GM23338 (cell line): ENCODE results near the gene CELA3A.
"Not testable (repeated sequence)": the region's sequence is repeated elsewhere in the genome, so short reads cannot be mapped to it uniquely, and the experiment has no call there.

Experiments
- CTCF ChIP-seq, 2 experiments: fragments of 200-600 bp in 1 of 2; sonication (generic) in 1 of 2; conservative IDR thresholded peaks; 2 replicates each; pipeline versions ENCODE4 v1.5.1 to v1.6.1; 2016 to 2017; ENCODE audit warnings: antibody characterized with exemption in 2 of 2, low read depth in 2 of 2, mild to moderate bottlenecking in 2 of 2, moderate library complexity in 1 of 2
- JUNB ChIP-seq: IDR thresholded peaks from one replicate; pipeline ENCODE4 v1.6.1; 2016; ENCODE audit warnings: antibody characterized with exemption; ENCODE audit not compliant: unreplicated experiment

GRCh38 chr1:22012752-22013151 is 11.3 kb downstream of the CELA3A start:
- not testable (repeated sequence) for TF ChIP-seq CTCF (conservative IDR thresholded peaks at IDR 0.05; ENCODE audit: low read depth in 2 of 2); JUNB
